GM12878 (cell line): ENCODE results near the gene ETNK2. TPM values are rescaled to one million over a fixed set of nuclear protein-coding genes. Genes with fewer than 3 reads are reported as not detected.

Experiments used
- ATAC-seq: fragments of 200-7000 bp; cut with Tn5 transposase; 3 replicates; pipeline ENCODE4 v1.9.1; 2020; ENCODE audit warnings: mild to moderate bottlenecking, moderate library complexity
- BruUV-seq: library from RNA; stranded (reverse); fragments of 400-500 nt; replicated peaks from 2 replicates; lab custom pipeline; 2021; lab: Mats Ljungman, UMichigan
- CTCF ChIA-PET: fragments of 300-600 bp; sonication (Branson Sonifier 250); formaldehyde crosslinking; extraction: SDS; loops from one replicate; lab custom pipeline; 2021; ENCODE audit warnings: inconsistent platforms; lab: Yijun Ruan, JAX
- POLR2A ChIA-PET: fragments of 350-600 bp; formaldehyde crosslinking; extraction: SDS; loops from one replicate; lab custom pipeline; 2021; ENCODE audit warnings: inconsistent platforms; lab: Charles Lee
- RAD21 ChIA-PET: fragments of 300-600 bp; sonication (Branson Sonifier 250); formaldehyde crosslinking; loops from one replicate; lab custom pipeline; 2023; ENCODE audit warnings: antibody characterized with exemption; ENCODE audit not compliant: unreplicated experiment; lab: Charles Lee
- SMC1A ChIA-PET: fragments of 300-600 bp; sonication (Branson Sonifier 250); formaldehyde crosslinking; loops from one replicate; lab custom pipeline; 2023; ENCODE audit not compliant: unreplicated experiment, uncharacterized antibody; lab: Charles Lee
- DNase-seq: peaks from one replicate; pipeline ENCODE4 v3.0.0-alpha.2; 2011; ENCODE audit warnings: low read depth, low spot score
- FAIRE-seq: peaks from 3 replicates; lab custom pipeline; 2011; peaks lifted over from hg19 to GRCh38; lab: Jason Lieb, UNC
- H2AFZ ChIP-seq: 2 replicates; pipeline ENCODE4 v1.6.0; 2011; ENCODE audit warnings: low read depth, low read length, control low read depth; ENCODE audit not compliant: control insufficient read depth
- H3K27ac ChIP-seq: 2 replicates; pipeline ENCODE4 v1.5.1; 2011; ENCODE audit warnings: control low read depth; ENCODE audit not compliant: control insufficient read depth, insufficient read depth
- H3K27me3 ChIP-seq, 2 experiments: replicated peaks in 1 of 2; 2 replicates each; pipeline versions ENCODE4 v1.6.0 to v1.6.1; 2011; ENCODE audit warnings: low read length in 1 of 2; ENCODE audit not compliant: control insufficient read depth in 2 of 2, insufficient read depth in 2 of 2
- H3K36me3 ChIP-seq, 2 experiments: 2 replicates each; pipeline ENCODE4 v1.5.1; 2011; ENCODE audit warnings: low read length in 1 of 2; ENCODE audit not compliant: control insufficient read depth in 2 of 2, insufficient read depth in 2 of 2
- H3K4me1 ChIP-seq: 2 replicates; pipeline ENCODE4 v1.6.1; 2011; ENCODE audit warnings: mild to moderate bottlenecking, low read length, moderate library complexity, mixed read lengths; ENCODE audit not compliant: control insufficient read depth, insufficient read depth
- H3K4me2 ChIP-seq: 2 replicates; pipeline ENCODE4 v1.6.0; 2011; ENCODE audit warnings: control low read depth; ENCODE audit not compliant: control insufficient read depth, insufficient read depth
- H3K4me3 ChIP-seq: fragments of 200-600 bp; sonication (generic); 2 replicates; pipeline ENCODE4 v1.5.1; 2016
- H3K79me2 ChIP-seq: 2 replicates; pipeline ENCODE4 v1.6.0; 2011; ENCODE audit warnings: low read length; ENCODE audit not compliant: control insufficient read depth, insufficient read depth
- H3K9ac ChIP-seq: 2 replicates; pipeline ENCODE4 v1.8.0; 2011; ENCODE audit warnings: low read length, control low read depth, mixed read lengths; ENCODE audit not compliant: control insufficient read depth, insufficient read depth
- H3K9me3 ChIP-seq: replicated peaks from 3 replicates; pipeline ENCODE4 v1.5.1; 2011; ENCODE audit warnings: mild to moderate bottlenecking, low read length; ENCODE audit not compliant: control insufficient read depth, insufficient read depth
- H4K20me1 ChIP-seq: 2 replicates; pipeline ENCODE4 v1.6.0; 2011; ENCODE audit not compliant: control insufficient read depth, insufficient read depth
- ATF2 ChIP-seq: IDR thresholded peaks from 2 replicates; pipeline ENCODE4 v1.6.1; 2012; ENCODE audit warnings: low read length, inconsistent platforms
- BMI1 ChIP-seq: fragments of 450-650 bp; IDR thresholded peaks from 2 replicates; pipeline ENCODE4 v1.6.1; 2016; ENCODE audit warnings: mild to moderate bottlenecking, moderate library complexity, borderline replicate concordance
- CHD1 ChIP-seq: IDR thresholded peaks from 2 replicates; pipeline ENCODE4 v1.6.1; 2012; ENCODE audit warnings: low read depth, low read length, improper control_type of control experiment
- GATAD2B ChIP-seq: fragments of 450-650 bp; conservative IDR thresholded peaks from 2 replicates; pipeline ENCODE4 v1.6.1; 2017; ENCODE audit warnings: low read depth, mild to moderate bottlenecking, moderate library complexity
- HSF1 ChIP-seq: fragments of 150-350 bp; IDR thresholded peaks from 2 replicates; pipeline ENCODE4 v1.6.1; 2014; ENCODE audit warnings: mild to moderate bottlenecking, low read depth, low read length
- IRF5 ChIP-seq: fragments of 450-650 bp; IDR thresholded peaks from 2 replicates; pipeline ENCODE4 v1.6.1; 2017; ENCODE audit warnings: borderline replicate concordance
- LARP7 ChIP-seq: fragments of 450-650 bp; IDR thresholded peaks from 2 replicates; pipeline ENCODE4 v1.6.1; 2017; ENCODE audit warnings: mild to moderate bottlenecking
- NR2C1 ChIP-seq: fragments of 450-650 bp; IDR thresholded peaks from 2 replicates; pipeline ENCODE4 v1.6.1; 2017; ENCODE audit warnings: antibody characterized with exemption, mild to moderate bottlenecking, moderate library complexity
- RAD21 ChIP-seq: IDR thresholded peaks from 2 replicates; pipeline ENCODE4 v1.6.1; 2011; ENCODE audit warnings: mild to moderate bottlenecking, low read depth, low read length, moderate library complexity; ENCODE audit not compliant: insufficient read depth
- RFX5 ChIP-seq: IDR thresholded peaks from 2 replicates; pipeline ENCODE4 v1.6.1; 2011; ENCODE audit warnings: low read depth, low read length, improper control_type of control experiment
- SMARCA5 ChIP-seq: fragments of 450-650 bp; IDR thresholded peaks from 2 replicates; pipeline ENCODE4 v1.6.1; 2017; ENCODE audit warnings: mild to moderate bottlenecking
- SRF ChIP-seq, 2 experiments: IDR thresholded peaks; 2 replicates each; pipeline ENCODE4 v1.6.1; 2011; ENCODE audit warnings: low read depth in 2 of 2, low read length in 2 of 2, mild to moderate bottlenecking in 1 of 2, moderate library complexity in 1 of 2
- SUPT20H ChIP-seq: IDR thresholded peaks from 2 replicates; pipeline ENCODE4 v1.6.1; 2011; ENCODE audit warnings: low read depth, mild to moderate bottlenecking, low read length, moderate library complexity, borderline replicate concordance; ENCODE audit not compliant: control insufficient read depth
- TAF1 ChIP-seq: IDR thresholded peaks from 2 replicates; pipeline ENCODE4 v1.6.1; 2011; ENCODE audit warnings: mild to moderate bottlenecking, low read depth, low read length, borderline replicate concordance
- YY1 ChIP-seq: IDR thresholded peaks from 2 replicates; pipeline ENCODE4 v1.6.1; 2011; ENCODE audit warnings: low read depth, mild to moderate bottlenecking, low read length
- ZBTB33 ChIP-seq: fragments of 450-650 bp; IDR thresholded peaks from 2 replicates; pipeline ENCODE4 v1.6.1; 2017; ENCODE audit warnings: mild to moderate bottlenecking
- WGBS: methylation state at CpG from one replicate; pipeline ENCODE4 v1.1.6; 2016; ENCODE audit warnings: low lambda C conversion rate; ENCODE audit not compliant: insufficient replicate concordance, insufficient coverage; ENCODE audit errors: missing lambda C conversion rate; 5-methylcytosine and 5-hydroxymethylcytosine counted together
- in situ Hi-C: fragments of 300-500 bp; cut with MboI; formaldehyde crosslinking; loops from 9 replicates; pipeline ENCODE4 v1.14.3; 2018; ENCODE audit warnings: mixed read lengths
- intact Hi-C: fragments of 100-400 bp; cut with micrococcal nuclease; formaldehyde crosslinking; loops from one replicate; pipeline ENCODE4 v1.14.2; 2022; ENCODE audit not compliant: unreplicated experiment
- polyA plus RNA-seq, 11 experiments: library from polyadenylated mRNA; depleted of rRNA in 4 of 11; unstranded in 6 of 11; stranded (reverse) in 5 of 11; fragments of >200 nt; fragmentation: Nextera tagmentation in 4 of 11; fragmentation: Illumina TruSeq in 1 of 11; extraction: Ambion mirVana in 4 of 11; extraction: Trizol in 1 of 11; gene quantifications; 1 replicate in 1 of 11; 2 replicates in 10 of 11; pipeline versions ENCODE4 v1.2.1 to v1.2.3, GENCODE V29; 2011 to 2016; ENCODE audit warnings: inconsistent platforms in 2 of 11, missing spikeins in 2 of 11, low read depth in 1 of 11
- total RNA-seq, 4 experiments: library from RNA; depleted of rRNA in 3 of 4; stranded (reverse); fragments of >200 nt in 3 of 4; fragmentation: Illumina TruSeq in 1 of 4; extraction: Trizol in 1 of 4; gene quantifications; 2 replicates each; pipeline versions ENCODE4 v1.2.1 to v1.2.3, GENCODE V29; 2013 to 2021

The ETNK2 gene
- total and polyA plus RNA-seq, 10 of the 15 experiments (the other 5 are each of a cell fraction or from before 2014, with no cell fraction given) = 0.14 TPM; not detected in 9

- Histone ChIP-seq H3K9ac (no peak overlapping the region), H3K4me1 (no peaks in the 10 kb centered on the region), H2AFZ (no peak overlapping the region), H3K4me2 (no peak overlapping the region), H3K27me3 (no peaks in the 10 kb centered on the region; a peak in 1 of 4 replicates), H3K79me2 (no peaks in the 10 kb centered on the region), H3K9me3 (no peaks in the 10 kb centered on the region; the same call in 2 of the 3 replicates), H3K36me3 (no peaks in the 10 kb centered on the region), H3K4me3 (no peak overlapping the region), H4K20me1 (no peaks in the 10 kb centered on the region), H3K27ac (no peak overlapping the region)
- ATAC-seq (peak; percentile 99), DNase-seq (no peak), FAIRE-seq (peak; percentile 92)
- ChIA-PET POLR2A (no interaction called here), CTCF (interaction anchor here (0.6 to 9.3 kb wide), 34 partner anchors 9 to 644 kb away, joined by 3 to 195 read pairs (median 4); partner anchors contain the start of gene PLEKHA6), RAD21 (interaction anchor here (0.6 to 5.9 kb wide), 11 partner anchors 27 to 268 kb away, joined by 3 to 72 read pairs (median 4); partner anchors contain the start of gene PLEKHA6), SMC1A (interaction anchor here (0.6 to 9.1 kb wide), 16 partner anchors 16 to 340 kb away, joined by 3 to 97 read pairs (median 5); partner anchors contain the start of genes GOLT1A and PLEKHA6)
- in situ Hi-C loops (loop anchor here (10.0 kb wide), 1 partner anchor 342 kb away; no protein-coding TSS in a partner anchor), intact Hi-C loops (loop anchor here (1.0 to 10.0 kb wide), 5 partner anchors 45 to 342 kb away; partner anchors contain the start of gene SNRPE)
- 13% methylated on average over 7 of the region's 7 CpGs for WGBS
- no TSS peak for BruUV-seq
- TF ChIP-seq HSF1 (no peak), SUPT20H (no peak), GATAD2B (no peak), BMI1 (no peak), YY1 (peak; percentile 55; the same call in 1 of the 2 replicates), SRF (IDR thresholded peaks at IDR 0.05; ENCODE audit: low read depth in 2 of 2, low read length in 2 of 2) (no peak), RFX5 (no peak), SMARCA5 (peak; percentile 46; the same call in 1 of the 2 replicates), TAF1 (no peak), NR2C1 (no peak), LARP7 (no peak), ZBTB33 (no peak), CHD1 (no peak), RAD21 (peak; percentile 84), IRF5 (no peak), ATF2 (no peak)
These were observed 10.7 kb upstream of the ETNK2 start for GRCh38 chr1:204162494-204163074.
